GM23248 (cell line): Measurements from ENCODE around the gene SPR. TPM values are rescaled to one million over a fixed set of nuclear protein-coding genes. Genes with fewer than 3 reads are reported as not detected.

Experiments
- DNase-seq: peaks from one replicate; pipeline ENCODE4 v3.0.0-alpha.2; 2015
- H2AFZ ChIP-seq: fragments of 200-600 bp; sonication (generic); 2 replicates; pipeline ENCODE4 v1.6.1; 2016; ENCODE audit warnings: antibody characterized with exemption
- H3F3A ChIP-seq: fragments of 200-600 bp; sonication (generic); 2 replicates; pipeline ENCODE4 v1.6.1; 2016; ENCODE audit warnings: mild to moderate bottlenecking, antibody characterized with exemption, mixed run types; ENCODE audit not compliant: insufficient read depth
- H3K27ac ChIP-seq: fragments of 200-600 bp; sonication (generic); 2 replicates; pipeline ENCODE4 v1.5.1; 2016; ENCODE audit warnings: mild to moderate bottlenecking
- H3K27me3 ChIP-seq: fragments of 200-600 bp; sonication (generic); replicated peaks from 2 replicates; pipeline ENCODE4 v1.6.1; 2016; ENCODE audit warnings: mild to moderate bottlenecking; ENCODE audit not compliant: insufficient read depth
- H3K36me3 ChIP-seq: fragments of 200-600 bp; sonication (generic); 2 replicates; pipeline ENCODE4 v1.6.1; 2016; ENCODE audit warnings: low read depth, mild to moderate bottlenecking
- H3K4me1 ChIP-seq: fragments of 200-600 bp; sonication (generic); 2 replicates; pipeline ENCODE4 v1.6.1; 2016; ENCODE audit warnings: mild to moderate bottlenecking; ENCODE audit not compliant: insufficient read depth
- H3K4me2 ChIP-seq: fragments of 200-600 bp; sonication (generic); one replicate; pipeline ENCODE4 v1.6.1; 2016; ENCODE audit warnings: mild to moderate bottlenecking; ENCODE audit not compliant: unreplicated experiment
- H3K4me3 ChIP-seq: fragments of 200-600 bp; sonication (generic); 2 replicates; pipeline ENCODE4 v1.5.1; 2016; ENCODE audit warnings: mild to moderate bottlenecking
- H3K79me2 ChIP-seq: fragments of 200-600 bp; sonication (generic); 2 replicates; pipeline ENCODE4 v1.6.1; 2016; ENCODE audit warnings: mild to moderate bottlenecking; ENCODE audit not compliant: insufficient read depth
- H3K9ac ChIP-seq: fragments of 200-600 bp; sonication (generic); 2 replicates; pipeline ENCODE4 v1.6.1; 2016; ENCODE audit warnings: mild to moderate bottlenecking
- H3K9me2 ChIP-seq: fragments of 200-600 bp; sonication (generic); 2 replicates; pipeline ENCODE4 v1.6.1; 2016; ENCODE audit warnings: mixed run types, mild to moderate bottlenecking, moderate library complexity; ENCODE audit not compliant: insufficient read depth
- H3K9me3 ChIP-seq: fragments of 200-600 bp; sonication (generic); one replicate; pipeline ENCODE4 v1.6.1; 2017; ENCODE audit warnings: low read depth
- H4K20me1 ChIP-seq: fragments of 200-600 bp; sonication (generic); 2 replicates; pipeline ENCODE4 v1.6.0; 2016; ENCODE audit not compliant: insufficient read depth
- EZH2 ChIP-seq: fragments of 200-600 bp; sonication (generic); IDR thresholded peaks from 2 replicates; pipeline ENCODE4 v1.6.1; 2018; ENCODE audit warnings: antibody characterized with exemption, mild to moderate bottlenecking; ENCODE audit not compliant: insufficient read depth, poor library complexity, severe bottlenecking
- EZH2phosphoT487 ChIP-seq: fragments of 200-600 bp; sonication (generic); IDR thresholded peaks from 2 replicates; pipeline ENCODE4 v1.6.1; 2018; ENCODE audit warnings: antibody characterized with exemption, moderate library complexity, mild to moderate bottlenecking, low read depth; ENCODE audit not compliant: insufficient read depth
- WGBS, 2 experiments: methylation state at CpG; one replicate each; pipeline ENCODE4 v1.1.6; 2015 to 2017; ENCODE audit warnings: low lambda C conversion rate in 2 of 2, low coverage in 1 of 2; ENCODE audit errors: missing lambda C conversion rate in 2 of 2; 5-methylcytosine and 5-hydroxymethylcytosine counted together
- in situ Hi-C: fragments of 300-500 bp; cut with MboI; formaldehyde crosslinking; loops from 2 replicates; pipeline ENCODE4 v1.15.0; 2020
- polyA plus RNA-seq: library from polyadenylated mRNA; unstranded; fragments of >200 nt; fragmentation: Nextera tagmentation; extraction: Ambion mirVana; gene quantifications from 2 replicates; pipeline ENCODE4 v1.2.1, GENCODE V29; 2016
- total RNA-seq: library from RNA; depleted of rRNA; stranded (reverse); fragments of >200 nt; shearing (Covaris generic); gene quantifications from 2 replicates; pipeline ENCODE4 v1.2.3, GENCODE V29; 2014

SPR gene
- total and polyA plus RNA-seq, 2 experiments from 2014 or later, result 17.1 to 21.1 TPM

DNA sequence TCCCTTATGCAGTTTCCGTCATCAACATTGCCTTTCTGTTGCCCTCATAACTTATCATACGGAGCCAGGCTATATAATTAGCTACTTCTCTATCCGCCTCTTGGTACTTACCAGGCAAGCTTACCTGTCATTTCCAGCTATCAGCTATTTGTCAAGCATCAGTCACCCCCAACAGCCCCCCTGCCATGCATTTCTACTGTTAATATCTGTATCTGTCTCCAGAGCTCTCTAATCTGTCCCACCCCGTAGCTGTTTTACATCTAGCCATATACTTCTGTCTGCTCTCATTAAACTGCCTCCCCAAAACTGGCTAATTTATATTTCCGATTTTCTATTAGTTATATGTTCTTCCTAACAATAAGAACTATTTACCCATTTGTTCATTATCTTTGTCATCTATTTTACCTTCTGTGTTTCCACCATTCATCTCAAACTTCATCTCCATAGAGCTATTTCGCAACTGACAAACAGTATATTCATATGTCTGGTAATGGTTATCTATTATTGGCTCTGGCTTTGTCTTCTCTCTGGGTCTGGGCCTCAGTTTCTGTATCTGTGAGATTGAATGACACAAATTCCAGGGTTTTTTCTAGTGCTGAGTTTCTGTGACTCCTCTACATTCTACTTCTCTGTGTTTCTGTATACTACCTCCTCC is 39.7 kb downstream of the SPR start:
- Histone ChIP-seq H3K4me2 (no peak overlapping the region), H3K9me2 (no peaks in the 10 kb centered on the region), H2AFZ (no peak overlapping the region), H3K9ac (no peak overlapping the region), H3K27me3 (peaks cover 80% of the 10 kb centered on the region), H3K27ac (no peak overlapping the region), H3K4me3 (no peak overlapping the region), H3K9me3 (no peaks in the 10 kb centered on the region), H3F3A (no peaks in the 10 kb centered on the region), H4K20me1 (no peaks in the 10 kb centered on the region), H3K4me1 (peaks cover 10% of the 10 kb centered on the region), H3K79me2 (no peaks in the 10 kb centered on the region), H3K36me3 (no peaks in the 10 kb centered on the region)
- 57% methylated on average over 6 of the region's 6 CpGs for WGBS, 2 experiments
- in situ Hi-C loops, result no loop called here
- TF ChIP-seq EZH2phosphoT487, result no peak
- no peak for TF ChIP-seq EZH2
- no peak for DNase-seq

- in situ Hi-C loops, result no loop called here
These were observed 40.7 kb downstream of the SPR start for GRCh38 chr2:72927619-72928550.

GRCh38 chr2:72929010-72929409 is 41.8 kb downstream of the SPR start:
- Histone ChIP-seq H3K79me2 (no peaks in the 10 kb centered on the region), H3K27me3 (peaks cover 59% of the 10 kb centered on the region), H4K20me1 (no peaks in the 10 kb centered on the region), H3K4me3 (no peak overlapping the region), H2AFZ (no peak overlapping the region), H3K36me3 (no peaks in the 10 kb centered on the region), H3K9ac (no peak overlapping the region), H3K4me2 (no peak overlapping the region), H3F3A (no peaks in the 10 kb centered on the region), H3K27ac (no peak overlapping the region), H3K9me2 (no peaks in the 10 kb centered on the region), H3K4me1 (peaks cover 14% of the 10 kb centered on the region), H3K9me3 (no peaks in the 10 kb centered on the region)
- DNase-seq, result no peak
- in situ Hi-C loops, result no loop called here
- 43 to 60% methylated on average over 1 of the region's 1 CpG for WGBS, 2 experiments
- TF ChIP-seq EZH2phosphoT487, result no peak

More at GRCh38 chr2:72927619-72928550, 40.7 kb downstream of the SPR start:
- DNase-seq, result no peak
- Histone ChIP-seq H3K9ac (no peak overlapping the region), H2AFZ (no peak overlapping the region), H3K79me2 (no peaks in the 10 kb centered on the region), H3K9me2 (no peaks in the 10 kb centered on the region), H3K27ac (no peak overlapping the region), H3K9me3 (no peaks in the 10 kb centered on the region), H3K4me1 (peaks cover 14% of the 10 kb centered on the region), H3K27me3 (peaks cover 71% of the 10 kb centered on the region), H3K4me3 (no peak overlapping the region), H3K36me3 (no peaks in the 10 kb centered on the region), H4K20me1 (no peaks in the 10 kb centered on the region), H3K4me2 (no peak overlapping the region), H3F3A (no peaks in the 10 kb centered on the region)
- WGBS, 2 experiments, result 72 to 74% methylated on average over 8 of the region's 8 CpGs
- TF ChIP-seq EZH2, result no peak
- TF ChIP-seq EZH2phosphoT487, result no peak

DNA sequence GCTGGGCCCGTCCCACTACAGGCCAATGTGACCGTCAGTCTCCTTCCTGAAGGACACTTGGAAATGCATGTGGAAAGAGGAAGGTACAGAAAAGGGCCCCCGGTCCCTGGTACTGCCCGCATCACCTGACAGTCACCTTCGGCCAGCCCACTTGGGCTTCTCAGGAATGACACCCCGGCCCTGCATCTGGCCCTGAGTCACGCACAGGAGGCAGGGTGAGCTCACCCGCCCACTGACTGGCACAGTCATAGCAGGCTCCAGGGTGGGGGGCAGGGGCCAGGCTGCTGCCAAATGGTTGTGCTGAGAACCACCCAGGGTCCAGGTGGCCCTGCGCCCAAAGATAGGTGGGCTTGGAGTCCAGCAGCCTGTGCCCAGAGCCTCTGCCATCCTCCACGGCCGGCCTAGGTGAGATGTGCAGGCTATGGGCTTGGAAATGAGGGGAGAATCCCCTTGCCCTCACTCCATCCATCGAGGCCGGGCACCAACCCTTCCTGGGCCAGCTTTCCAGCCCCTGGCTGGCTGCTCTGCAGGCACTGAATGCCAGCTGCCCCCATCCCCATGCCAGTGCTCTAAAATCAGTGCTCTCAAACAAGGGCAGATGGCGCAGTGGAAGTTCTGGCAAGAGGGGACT is 44.2 kb downstream of the SPR start:
- H3K4me2 ChIP-seq, result no peak overlapping the region
- in situ Hi-C loops, result no loop called here
- H3K9me2 ChIP-seq, result no peaks in the 10 kb centered on the region
- peaks cover 36% of the 10 kb centered on the region for H3K27me3 ChIP-seq
- TF ChIP-seq EZH2 (no peak), EZH2phosphoT487 (no peak)
- H3K9me3 ChIP-seq, result no peaks in the 10 kb centered on the region
- no peaks in the 10 kb centered on the region for H3K36me3 ChIP-seq
- peaks cover 14% of the 10 kb centered on the region for H3K4me1 ChIP-seq
- no peak overlapping the region for H3K4me3 ChIP-seq
- no peak overlapping the region for H3K27ac ChIP-seq
- no peaks in the 10 kb centered on the region for H3K79me2 ChIP-seq
- peak; percentile 91 for DNase-seq
- no peaks in the 10 kb centered on the region for H3F3A ChIP-seq
- no peak overlapping the region for H3K9ac ChIP-seq
- H4K20me1 ChIP-seq, result no peaks in the 10 kb centered on the region
- WGBS, 2 experiments, result 72 to 77% methylated on average over 13 to 14 of the region's 14 CpGs
- H2AFZ ChIP-seq, result no peak overlapping the region
